ENCODE results near the gene ALX3.

- TF ChIP-seq EZH2 (IDR thresholded peaks at IDR 0.05; ENCODE audit: low read depth, low read length, severe bottlenecking) (no peak), BCL11A (IDR thresholded peaks at IDR 0.05; ENCODE audit: low read depth in 2 of 2, low read length in 2 of 2) (no peak)
These were observed 30.8 kb downstream of the ALX3 start for GRCh38 chr1:110039641-110040040.

All from H1 (cell line).